Mucosa of stomach (tissue), 1 donor: Measurements from ENCODE around the gene RAD51AP2.
"Not testable (repeated sequence)": the region's sequence is repeated elsewhere in the genome, so short reads cannot be mapped to it uniquely, and the experiment has no call there.

Experiments
- H3K27me3 ChIP-seq: one replicate; pipeline ENCODE4 v1.7.0; 2013; ENCODE audit warnings: mild to moderate bottlenecking, low read length; ENCODE audit not compliant: control insufficient read depth, insufficient read depth
- H3K36me3 ChIP-seq: one replicate; pipeline ENCODE4 v1.7.0; 2013; ENCODE audit warnings: low read length; ENCODE audit not compliant: control insufficient read depth, insufficient read depth
- H3K4me1 ChIP-seq: one replicate; pipeline ENCODE4 v1.7.0; 2013; ENCODE audit warnings: mild to moderate bottlenecking, low read length; ENCODE audit not compliant: control insufficient read depth, insufficient read depth
- H3K4me3 ChIP-seq: one replicate; pipeline ENCODE4 v1.7.0; 2013; ENCODE audit warnings: low read length
- H3K9ac ChIP-seq: one replicate; pipeline ENCODE4 v1.7.0; 2013; ENCODE audit warnings: mild to moderate bottlenecking, low read length, moderate library complexity
- H3K9me3 ChIP-seq: one replicate; pipeline ENCODE4 v1.7.0; 2013; ENCODE audit warnings: mild to moderate bottlenecking, low read length, moderate library complexity; ENCODE audit not compliant: control insufficient read depth
- donor health status: Pancreatic carcinoma.

RAD51AP2 gene

GRCh38 chr2:17522303-17522702 lies 4.1 kb upstream of the RAD51AP2 start:
- no peaks in the 10 kb centered on the region for H3K27me3 ChIP-seq
- no peak overlapping the region for H3K4me3 ChIP-seq
- H3K4me1 ChIP-seq = no peaks in the 10 kb centered on the region
- H3K9ac ChIP-seq = no peak overlapping the region
- H3K36me3 ChIP-seq = no peaks in the 10 kb centered on the region
- H3K9me3 ChIP-seq = no peaks in the 10 kb centered on the region

- Histone ChIP-seq H3K4me1 (no peaks in the 10 kb centered on the region), H3K9ac (no peak overlapping the region), H3K9me3 (no peaks in the 10 kb centered on the region), H3K36me3 (no peaks in the 10 kb centered on the region), H3K27me3 (no peaks in the 10 kb centered on the region), H3K4me3 (no peak overlapping the region)
Observed at GRCh38 chr2:17521621-17522020, 3.4 kb upstream of the RAD51AP2 start.

- no peak overlapping the region for H3K9ac ChIP-seq
- no peak overlapping the region for H3K4me3 ChIP-seq
- H3K9me3 ChIP-seq = no peaks in the 10 kb centered on the region
- no peaks in the 10 kb centered on the region for H3K27me3 ChIP-seq
- no peaks in the 10 kb centered on the region for H3K4me1 ChIP-seq
- H3K36me3 ChIP-seq = no peaks in the 10 kb centered on the region
Observed at GRCh38 chr2:17520761-17521160, 2.5 kb upstream of the RAD51AP2 start.

- Histone ChIP-seq H3K4me3 (no peak overlapping the region), H3K4me1 (no peaks in the 10 kb centered on the region), H3K9me3 (no peaks in the 10 kb centered on the region), H3K9ac (no peak overlapping the region), H3K27me3 (no peaks in the 10 kb centered on the region), H3K36me3 (no peaks in the 10 kb centered on the region)
Observed at GRCh38 chr2:17519486-17519885, 1.2 kb upstream of the RAD51AP2 start.

GRCh38 chr2:17517481-17518211 lies 594 bp downstream of the RAD51AP2 start:
- Histone ChIP-seq H3K36me3 (no peaks in the 10 kb centered on the region), H3K4me1 (no peaks in the 10 kb centered on the region), H3K9me3 (no peaks in the 10 kb centered on the region), H3K4me3 (peak overlapping the region; percentile 72), H3K27me3 (no peaks in the 10 kb centered on the region), H3K9ac (peak overlapping the region; percentile 73)

GRCh38 chr2:17515652-17516051 lies 2.6 kb downstream of the RAD51AP2 start:
- H3K9ac ChIP-seq = no peak overlapping the region
- H3K4me1 ChIP-seq = no peaks in the 10 kb centered on the region
- no peaks in the 10 kb centered on the region for H3K9me3 ChIP-seq
- no peaks in the 10 kb centered on the region for H3K36me3 ChIP-seq
- H3K27me3 ChIP-seq = no peaks in the 10 kb centered on the region
- H3K4me3 ChIP-seq = no peak overlapping the region

GRCh38 chr2:17506736-17507616 lies 11.3 kb downstream of the RAD51AP2 start:
- Histone ChIP-seq H3K9me3 (no peaks in the 10 kb centered on the region), H3K9ac (no peak overlapping the region), H3K27me3 (no peaks in the 10 kb centered on the region), H3K4me1 (peaks cover 5% of the 10 kb centered on the region), H3K36me3 (no peaks in the 10 kb centered on the region), H3K4me3 (no peak overlapping the region)

- Histone ChIP-seq H3K4me3 (no peak overlapping the region), H3K4me1 (no peaks in the 10 kb centered on the region), H3K27me3 (no peaks in the 10 kb centered on the region), H3K36me3 (no peaks in the 10 kb centered on the region), H3K9ac (no peak overlapping the region), H3K9me3 (no peaks in the 10 kb centered on the region)
Observed at GRCh38 chr2:17497718-17498117, 20.5 kb downstream of the RAD51AP2 start.

GRCh38 chr2:17495590-17495989 lies 22.6 kb downstream of the RAD51AP2 start:
- Histone ChIP-seq H3K36me3 (no peaks in the 10 kb centered on the region), H3K4me3 (no peak overlapping the region), H3K9me3 (no peaks in the 10 kb centered on the region), H3K4me1 (no peaks in the 10 kb centered on the region), H3K27me3 (no peaks in the 10 kb centered on the region), H3K9ac (no peak overlapping the region)

- H3K36me3 ChIP-seq, H3K27me3 ChIP-seq, H3K4me1 ChIP-seq, H3K4me3 ChIP-seq, H3K9ac ChIP-seq, H3K9me3 ChIP-seq: not testable (repeated sequence)
Observed at GRCh38 chr2:17490165-17490564, 28.1 kb downstream of the RAD51AP2 start.

GRCh38 chr2:17488610-17489009 lies 29.6 kb downstream of the RAD51AP2 start:
- not testable (repeated sequence) for H3K9me3 ChIP-seq, H3K36me3 ChIP-seq, H3K4me1 ChIP-seq, H3K4me3 ChIP-seq, H3K9ac ChIP-seq, H3K27me3 ChIP-seq

- H3K9me3 ChIP-seq = no peaks in the 10 kb centered on the region
- H3K27me3 ChIP-seq = no peaks in the 10 kb centered on the region
- H3K9ac ChIP-seq = no peak overlapping the region
- H3K4me3 ChIP-seq = no peak overlapping the region
- no peaks in the 10 kb centered on the region for H3K36me3 ChIP-seq
- H3K4me1 ChIP-seq = no peaks in the 10 kb centered on the region
Observed at GRCh38 chr2:17483496-17483895, 34.7 kb downstream of the RAD51AP2 start.
